Neural crest cell (in vitro differentiated cells): ENCODE results near the gene HTR2C. TPM values are rescaled to one million over a fixed set of nuclear protein-coding genes. Genes with fewer than 3 reads are reported as not detected.

Experiments used
- DNase-seq: peaks from one replicate; pipeline ENCODE4 v3.0.0; 2021; ENCODE audit warnings: low read depth, mixed read lengths, low spot score
- H3K27ac Mint-ChIP-seq: one replicate; pipeline ENCODE4 v1.8.0; 2021; ENCODE audit warnings: mild to moderate bottlenecking, mixed read lengths; ENCODE audit not compliant: unreplicated experiment
- H3K27me3 Mint-ChIP-seq: 2 replicates; pipeline ENCODE4 v1.8.0; 2021; ENCODE audit warnings: low read depth, mild to moderate bottlenecking, mixed read lengths
- H3K36me3 Mint-ChIP-seq: 2 replicates; pipeline ENCODE4 v1.8.0; 2021; ENCODE audit warnings: low read depth, mild to moderate bottlenecking, mixed read lengths
- H3K4me1 Mint-ChIP-seq: 2 replicates; pipeline ENCODE4 v1.8.0; 2021; ENCODE audit warnings: mixed read lengths
- H3K4me3 Mint-ChIP-seq: one replicate; pipeline ENCODE4 v1.8.0; 2021; ENCODE audit warnings: mild to moderate bottlenecking, mixed read lengths
- H3K9me3 Mint-ChIP-seq: 2 replicates; pipeline ENCODE4 v1.8.0; 2021; ENCODE audit warnings: mixed read lengths
- CTCF ChIP-seq: fragments of 200-600 bp; sonication (generic); conservative IDR thresholded peaks from 2 replicates; pipeline ENCODE4 v1.5.0; 2021; ENCODE audit warnings: antibody characterized with exemption, mild to moderate bottlenecking
- total RNA-seq: library from RNA; stranded (reverse); gene quantifications from 2 replicates; pipeline ENCODE4 v1.2.1, GENCODE V29; 2021

HTR2C gene
- total RNA-seq, 1 donor from 2014 or later: 0.07 TPM

GRCh38 chrX:114889481-114889880, 305.6 kb downstream of the HTR2C start:
- peaks cover 6% of the 10 kb centered on the region for H3K9me3 Mint-ChIP-seq
- H3K36me3 Mint-ChIP-seq: no peaks in the 10 kb centered on the region
- H3K27me3 Mint-ChIP-seq: no peaks in the 10 kb centered on the region

GRCh38 chrX:114903618-114904017, 319.7 kb downstream of the HTR2C start:
- H3K27ac Mint-ChIP-seq: no peak overlapping the region
- no peaks in the 10 kb centered on the region for H3K4me1 Mint-ChIP-seq

More at GRCh38 chrX:114889481-114889880, 305.6 kb downstream of the HTR2C start:
- Mint-ChIP-seq H3K4me3 (no peak overlapping the region), H3K27ac (no peak overlapping the region), H3K4me1 (no peaks in the 10 kb centered on the region)
- DNase-seq: no peak
- TF ChIP-seq CTCF: no peak

GRCh38 chrX:114905251-114905650, 321.4 kb downstream of the HTR2C start:
- Mint-ChIP-seq H3K27ac (no peak overlapping the region), H3K36me3 (no peaks in the 10 kb centered on the region), H3K9me3 (peaks cover 3% of the 10 kb centered on the region), H3K4me1 (no peaks in the 10 kb centered on the region), H3K27me3 (peaks cover 21% of the 10 kb centered on the region), H3K4me3 (no peak overlapping the region)
- TF ChIP-seq CTCF: no peak
- no peak for DNase-seq

More at GRCh38 chrX:114903618-114904017, 319.7 kb downstream of the HTR2C start:
- Mint-ChIP-seq H3K27me3 (peaks cover 20% of the 10 kb centered on the region), H3K9me3 (peaks cover 3% of the 10 kb centered on the region), H3K4me3 (no peak overlapping the region), H3K36me3 (no peaks in the 10 kb centered on the region)
- no peak for DNase-seq
- no peak for TF ChIP-seq CTCF

GRCh38 chrX:114906984-114907510, 323.2 kb downstream of the HTR2C start:
- Mint-ChIP-seq H3K9me3 (peaks cover 3% of the 10 kb centered on the region), H3K4me1 (no peaks in the 10 kb centered on the region), H3K36me3 (no peaks in the 10 kb centered on the region), H3K27me3 (peaks cover 21% of the 10 kb centered on the region), H3K4me3 (no peak overlapping the region), H3K27ac (no peak overlapping the region)
- no peak for DNase-seq
- TF ChIP-seq CTCF: no peak

- Mint-ChIP-seq H3K27ac (no peak overlapping the region), H3K4me3 (no peak overlapping the region), H3K4me1 (no peaks in the 10 kb centered on the region)
These were observed 340.5 kb downstream of the HTR2C start for GRCh38 chrX:114924423-114924822.

More at GRCh38 chrX:114924423-114924822, 340.5 kb downstream of the HTR2C start:
- Mint-ChIP-seq H3K27me3 (no peaks in the 10 kb centered on the region), H3K36me3 (no peaks in the 10 kb centered on the region), H3K9me3 (no peaks in the 10 kb centered on the region)
- DNase-seq: no peak
- no peak for TF ChIP-seq CTCF
